H1 (cell line): ENCODE results near the gene ZNF595. TPM values are rescaled to one million over a fixed set of nuclear protein-coding genes. Genes with fewer than 3 reads are reported as not detected.
"Not testable (repeated sequence)": the region's sequence is repeated elsewhere in the genome, so short reads cannot be mapped to it uniquely, and the experiment has no call there.

Experiments
- CTCF ChIA-PET: fragments of 300-600 bp; sonication (Branson Sonifier 250); formaldehyde crosslinking; loops from one replicate; lab custom pipeline; 2021; ENCODE audit not compliant: partially characterized antibody; lab: Charles Lee
- POLR2A ChIA-PET: fragments of 300-600 bp; sonication (Branson Sonifier 250); formaldehyde crosslinking; loops from one replicate; lab custom pipeline; 2021; ENCODE audit warnings: inconsistent platforms; ENCODE audit not compliant: partially characterized antibody; lab: Charles Lee
- DNase-seq, 2 experiments: peaks; one replicate each; pipeline versions ENCODE4 v3.0.0 to v3.0.0-alpha.2; 2010 to 2022; ENCODE audit warnings: low spot score in 2 of 2, low read depth in 1 of 2, mixed read lengths in 1 of 2
- FAIRE-seq: peaks from 2 replicates; lab custom pipeline; 2011; peaks lifted over from hg19 to GRCh38; lab: Jason Lieb, UNC
- H2AFZ ChIP-seq: 2 replicates; pipeline ENCODE4 v1.8.1; 2012; ENCODE audit warnings: low read length, inconsistent platforms
- H2AK5ac ChIP-seq: 2 replicates; pipeline ENCODE4 v1.6.1; 2013; ENCODE audit warnings: low read depth, low read length
- H2BK120ac ChIP-seq: replicated peaks from 2 replicates; pipeline ENCODE3; 2013; ENCODE audit warnings: low read depth, low read length, inconsistent platforms
- H2BK12ac ChIP-seq: 2 replicates; pipeline ENCODE4 v1.6.1; 2013; ENCODE audit warnings: low read depth, low read length
- H2BK15ac ChIP-seq: 2 replicates; pipeline ENCODE4 v1.6.1; 2013; ENCODE audit warnings: low read length
- H2BK20ac ChIP-seq: 2 replicates; pipeline ENCODE4 v1.6.1; 2013; ENCODE audit warnings: low read length
- H2BK5ac ChIP-seq: 2 replicates; pipeline ENCODE4 v1.6.1; 2013; ENCODE audit warnings: low read depth, low read length
- H3K14ac ChIP-seq: 2 replicates; pipeline ENCODE4 v1.6.1; 2013; ENCODE audit warnings: inconsistent platforms; ENCODE audit not compliant: insufficient read length
- H3K18ac ChIP-seq: 2 replicates; pipeline ENCODE4 v1.6.1; 2013; ENCODE audit warnings: low read length; ENCODE audit errors: extremely low read depth
- H3K23ac ChIP-seq: 2 replicates; pipeline ENCODE4 v1.6.1; 2013; ENCODE audit warnings: inconsistent platforms; ENCODE audit not compliant: insufficient read length
- H3K23me2 ChIP-seq: 2 replicates; pipeline ENCODE4 v1.6.1; 2013; ENCODE audit warnings: low read depth, low read length
- H3K27ac ChIP-seq: 2 replicates; pipeline ENCODE4 v1.6.1; 2011; ENCODE audit warnings: low read depth, low read length, inconsistent platforms
- H3K27me3 ChIP-seq, 4 experiments: replicated peaks in 1 of 4; 1 replicate in 1 of 4; 2 replicates in 3 of 4; pipeline versions ENCODE4 v1.6.1 to v1.8.1; 2011 to 2013; ENCODE audit warnings: low read length in 3 of 4, mild to moderate bottlenecking in 3 of 4, inconsistent platforms in 2 of 4, mixed read lengths in 2 of 4, moderate library complexity in 1 of 4; ENCODE audit not compliant: control insufficient read depth in 3 of 4, insufficient read depth in 3 of 4; ENCODE audit errors: extremely low read depth in 1 of 4
- H3K36me3 ChIP-seq, 4 experiments: 2 replicates each; pipeline versions ENCODE4 v1.6.1 to v1.8.1; 2011 to 2013; ENCODE audit warnings: mild to moderate bottlenecking in 4 of 4, low read length in 3 of 4, moderate library complexity in 2 of 4, control low read depth in 1 of 4, inconsistent platforms in 1 of 4; ENCODE audit not compliant: insufficient read depth in 4 of 4, control insufficient read depth in 2 of 4
- H3K4ac ChIP-seq: replicated peaks from 2 replicates; pipeline ENCODE3; 2013; ENCODE audit warnings: low read length, low read depth, mixed read lengths, inconsistent platforms; ENCODE audit not compliant: insufficient read length
- H3K4me1 ChIP-seq, 4 experiments: replicated peaks in 1 of 4; 1 replicate in 1 of 4; 2 replicates in 3 of 4; pipeline versions ENCODE4 v1.6.1 to v1.8.1; 2011 to 2013; ENCODE audit warnings: low read length in 3 of 4, inconsistent platforms in 2 of 4, mixed read lengths in 1 of 4; ENCODE audit not compliant: insufficient read depth in 4 of 4, control insufficient read depth in 3 of 4
- H3K4me2 ChIP-seq, 2 experiments: 2 replicates each; pipeline versions ENCODE4 v1.6.1 to v1.8.1; 2011 to 2013; ENCODE audit warnings: low read depth in 2 of 2, low read length in 2 of 2, control low read depth in 1 of 2, inconsistent platforms in 1 of 2, mild to moderate bottlenecking in 1 of 2; ENCODE audit not compliant: insufficient read depth in 1 of 2
- H3K4me3 ChIP-seq, 4 experiments: fragments of 200-600, 300-600 bp in 1 of 4; sonication (generic), shearing (Covaris generic), sonication (Bioruptor Twin) in 1 of 4; 2 replicates each; pipeline versions ENCODE4 v1.5.1 to v1.8.1; 2011 to 2016; ENCODE audit warnings: low read length in 4 of 4, low read depth in 3 of 4, control low read depth in 2 of 4, inconsistent platforms in 2 of 4, mild to moderate bottlenecking in 2 of 4, mixed read lengths in 1 of 4, moderate library complexity in 1 of 4; ENCODE audit not compliant: insufficient read depth in 2 of 4; ENCODE audit errors: extremely low read depth in 1 of 4
- H3K56ac ChIP-seq: replicated peaks from 2 replicates; pipeline ENCODE3; 2013; ENCODE audit warnings: low read depth, mild to moderate bottlenecking, mixed read lengths, low read length, inconsistent platforms; ENCODE audit not compliant: insufficient read length
- H3K79me1 ChIP-seq: 2 replicates; pipeline ENCODE4 v1.6.1; 2013; ENCODE audit warnings: low read depth, low read length, control low read depth
- H3K79me2 ChIP-seq, 2 experiments: 2 replicates each; pipeline versions ENCODE4 v1.6.1 to v1.8.1; 2012 to 2013; ENCODE audit warnings: low read length in 2 of 2, mild to moderate bottlenecking in 2 of 2, inconsistent platforms in 1 of 2; ENCODE audit not compliant: insufficient read depth in 2 of 2, control insufficient read depth in 1 of 2
- H3K9ac ChIP-seq, 4 experiments: replicated peaks in 1 of 4; 1 replicate in 1 of 4; 2 replicates in 3 of 4; pipeline versions ENCODE4 v1.6.1 to v1.8.1; 2011 to 2013; ENCODE audit warnings: low read depth in 3 of 4, low read length in 3 of 4, control low read depth in 2 of 4, mild to moderate bottlenecking in 2 of 4, moderate library complexity in 2 of 4, inconsistent platforms in 1 of 4; ENCODE audit errors: extremely low read depth in 1 of 4
- H3K9me3 ChIP-seq, 2 experiments: 2 replicates each; pipeline versions ENCODE4 v1.6.1 to v1.8.1; 2012 to 2013; ENCODE audit warnings: mild to moderate bottlenecking in 2 of 2, moderate library complexity in 2 of 2, control low read depth in 1 of 2, inconsistent platforms in 1 of 2, low read depth in 1 of 2, low read length in 1 of 2, mixed read lengths in 1 of 2; ENCODE audit not compliant: insufficient read depth in 2 of 2
- H4K20me1 ChIP-seq, 2 experiments: replicated peaks in 1 of 2; 2 replicates each; pipeline versions ENCODE3 to v1.8.1; 2011 to 2013; ENCODE audit warnings: inconsistent platforms in 2 of 2, low read length in 2 of 2, mild to moderate bottlenecking in 1 of 2; ENCODE audit not compliant: insufficient read depth in 2 of 2, control insufficient read depth in 1 of 2
- H4K5ac ChIP-seq: 2 replicates; pipeline ENCODE4 v1.6.1; 2013; ENCODE audit warnings: low read length, low read depth, mixed read lengths, inconsistent platforms; ENCODE audit not compliant: insufficient read length
- H4K8ac ChIP-seq: 2 replicates; pipeline ENCODE4 v1.8.0; 2013; ENCODE audit warnings: mild to moderate bottlenecking, moderate library complexity, low read length, inconsistent platforms; ENCODE audit not compliant: insufficient read depth; ENCODE audit errors: extremely low read depth
- H4K91ac ChIP-seq: replicated peaks from 2 replicates; pipeline ENCODE3; 2013; ENCODE audit warnings: low read length, mixed read lengths, inconsistent platforms; ENCODE audit not compliant: insufficient read length
- WGBS, 2 experiments: shearing (Covaris generic) in 1 of 2; methylation state at CpG; one replicate each; pipeline versions ENCODE4 v1.1.6 to v1.1.7; 2013 to 2015; ENCODE audit warnings: low lambda C conversion rate in 2 of 2, mixed read lengths in 2 of 2, inconsistent platforms in 1 of 2, low coverage in 1 of 2, missing lambda C conversion rate in 1 of 2; ENCODE audit not compliant: insufficient replicate concordance in 2 of 2, insufficient coverage in 1 of 2, insufficient read length in 1 of 2; ENCODE audit errors: extremely low coverage in 1 of 2, missing lambda C conversion rate in 1 of 2; 5-methylcytosine and 5-hydroxymethylcytosine counted together
- polyA plus RNA-seq, 7 experiments: library from polyadenylated mRNA; depleted of rRNA in 3 of 7; stranded (reverse) in 5 of 7; unstranded in 2 of 7; fragments of >200 nt in 5 of 7; fragments of 200-250 nt in 2 of 7; gene quantifications; 1 replicate in 5 of 7; 2 replicates in 1 of 7; 4 replicates in 1 of 7; pipeline versions ENCODE4 v1.2.1 to v1.2.3, GENCODE V29; 2011 to 2013; ENCODE audit warnings: missing spikeins in 2 of 7, mixed read lengths in 2 of 7
- total RNA-seq: library from RNA; stranded (reverse); fragmentation: NEBNext Ultra II Directional; extraction: Animal tissue kit (Norgen Biotek cat#: 25700); gene quantifications from 2 replicates; pipeline ENCODE4 v1.2.1, GENCODE V29; 2021

Gene ZNF595
- total and polyA plus RNA-seq, 2 of the 8 experiments (the other 6 are each of a cell fraction or from before 2014, with no cell fraction given): 3.3 to 22.5 TPM

DNA sequence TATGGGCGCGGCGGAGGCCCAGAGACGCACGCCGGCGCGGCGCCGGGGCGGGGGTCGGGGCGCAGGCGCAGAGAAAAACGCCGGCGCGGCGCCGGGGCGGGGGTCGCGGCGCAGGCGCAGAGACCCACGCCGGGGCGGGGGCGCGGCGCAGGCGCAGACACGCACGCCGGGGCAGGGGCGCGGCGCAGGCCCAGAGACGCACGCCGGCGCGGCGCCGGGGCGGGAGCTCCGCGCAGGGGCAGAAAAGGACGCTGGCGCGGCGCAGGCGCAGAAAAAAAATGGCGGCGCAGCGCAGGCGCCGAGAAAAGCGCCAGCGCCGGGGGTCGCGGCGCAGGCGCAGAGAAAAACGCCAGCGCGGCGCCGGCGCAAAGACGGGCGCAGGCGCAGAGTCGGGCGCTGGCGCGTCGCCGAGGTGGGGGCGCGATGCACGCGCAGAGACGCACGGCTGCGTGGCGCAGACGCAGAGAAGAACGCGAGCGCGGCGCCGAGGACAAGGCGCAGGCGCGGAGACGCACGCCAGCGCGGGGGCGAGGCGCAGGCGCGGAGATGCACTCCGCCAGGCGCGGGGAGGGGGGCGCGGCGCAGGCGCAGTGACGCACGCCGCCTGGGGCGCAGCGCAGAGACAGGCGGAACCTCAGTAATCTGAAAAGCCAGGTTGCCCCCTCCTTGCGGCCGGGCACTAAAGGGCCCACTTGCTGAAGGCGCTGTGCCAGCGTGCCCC lies 41.9 kb upstream of the ZNF595 start:
- H2BK5ac ChIP-seq, H3K23ac ChIP-seq, H3K36me3 ChIP-seq, H2BK15ac ChIP-seq, H4K8ac ChIP-seq, H3K79me2 ChIP-seq, H3K18ac ChIP-seq, H3K9ac ChIP-seq, H3K4me1 ChIP-seq, FAIRE-seq, H4K91ac ChIP-seq, H3K27me3 ChIP-seq, H3K4me2 ChIP-seq, H2BK20ac ChIP-seq, H3K27ac ChIP-seq, H3K4me3 ChIP-seq, POLR2A ChIA-PET, H4K5ac ChIP-seq, H3K23me2 ChIP-seq, H2AFZ ChIP-seq, H3K79me1 ChIP-seq, H3K4ac ChIP-seq, H3K14ac ChIP-seq, H2AK5ac ChIP-seq, H2BK120ac ChIP-seq, H4K20me1 ChIP-seq, DNase-seq, H2BK12ac ChIP-seq, H3K56ac ChIP-seq: not testable (repeated sequence)
- WGBS, 2 experiments: 71% methylated on average over 2 of the region's 123 CpGs; no CpG with 5 or more reads in 1 of the 2 experiments
- CTCF ChIA-PET: interaction anchor here (0.7 kb wide), 1 partner anchor 1336 kb away, joined by 3 read pairs; no protein-coding TSS in a partner anchor
- H3K9me3 ChIP-seq: peaks cover 2 to 25% of the 10 kb centered on the region in 2 experiments; a peak in 2 of 4 replicates
